HG03280 (cell line): Measurements from ENCODE around the gene OPN1MW.
"Not testable (repeated sequence)": the region's sequence is repeated elsewhere in the genome, so short reads cannot be mapped to it uniquely, and the experiment has no call there.

Experiments used
- ATAC-seq: cut with Tn5 transposase; IDR thresholded peaks from one replicate; pipeline ENCODE4 v1.9.1; 2021; ENCODE audit warnings: mild to moderate bottlenecking, moderate library complexity; ENCODE audit not compliant: unreplicated experiment

OPN1MW gene

GRCh38 chrX:154209670-154210418 lies 27.4 kb downstream of the OPN1MW start:
- peak; percentile 87 for ATAC-seq

- not testable (repeated sequence) for ATAC-seq
Measured at GRCh38 chrX:154211057-154211456, 28.7 kb downstream of the OPN1MW start.

GRCh38 chrX:154211499-154211898 lies 29.1 kb downstream of the OPN1MW start:
- ATAC-seq: not testable (repeated sequence)

- not testable (repeated sequence) for ATAC-seq
Measured at GRCh38 chrX:154219456-154219855, 37.1 kb downstream of the OPN1MW start, which contains the start of gene OPN1MW2. Gene OPN1MW2 (plus strand): TSS chrX:154219756. CDS start chrX:154219816, 60 bp downstream.

GRCh38 chrX:154225292-154225691 lies 42.9 kb downstream of the OPN1MW start:
- not testable (repeated sequence) for ATAC-seq

GRCh38 chrX:154226706-154227105 lies 44.3 kb downstream of the OPN1MW start:
- not testable (repeated sequence) for ATAC-seq

DNA sequence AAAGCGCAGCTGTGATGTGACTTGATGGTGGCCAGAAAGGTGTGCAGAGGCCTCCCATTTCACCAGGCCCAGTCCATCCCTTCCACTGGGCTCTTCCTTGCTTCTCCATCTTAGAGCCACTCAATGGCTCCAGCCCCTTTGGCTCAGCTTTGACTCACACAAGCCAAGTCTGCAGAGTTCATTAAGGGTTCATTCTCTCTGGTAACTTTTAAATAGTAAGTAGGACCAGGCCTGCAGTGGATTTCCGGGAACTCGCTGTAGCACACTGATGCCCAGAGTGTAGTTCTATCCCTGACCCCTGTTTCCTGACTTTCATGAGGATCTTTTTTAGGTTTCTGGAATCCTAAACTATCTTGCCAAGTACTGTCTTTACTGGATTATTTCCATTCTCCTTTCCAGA lies 49.0 kb downstream of the OPN1MW start:
- ATAC-seq: not testable (repeated sequence)

DNA sequence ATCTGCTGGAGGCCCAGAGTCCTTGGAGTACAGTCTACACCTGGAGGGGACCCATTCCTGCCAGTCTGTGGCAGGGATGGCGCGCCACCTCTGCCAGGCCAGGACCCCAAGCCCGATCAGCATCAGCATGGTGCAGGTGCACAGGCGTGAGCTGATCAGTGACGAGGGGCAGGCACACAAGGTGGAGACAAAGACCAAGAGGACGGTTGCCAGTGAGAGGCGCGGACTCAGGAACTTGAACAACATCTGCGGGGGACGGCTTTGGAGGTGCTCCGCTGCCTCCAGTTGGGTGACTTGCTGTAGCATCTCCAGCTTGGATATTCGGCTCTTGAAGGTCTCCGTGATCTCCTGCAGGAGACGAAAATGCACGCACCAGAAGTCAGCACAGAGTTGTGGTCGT lies 51.2 kb downstream of the OPN1MW start:
- not testable (repeated sequence) for ATAC-seq

DNA sequence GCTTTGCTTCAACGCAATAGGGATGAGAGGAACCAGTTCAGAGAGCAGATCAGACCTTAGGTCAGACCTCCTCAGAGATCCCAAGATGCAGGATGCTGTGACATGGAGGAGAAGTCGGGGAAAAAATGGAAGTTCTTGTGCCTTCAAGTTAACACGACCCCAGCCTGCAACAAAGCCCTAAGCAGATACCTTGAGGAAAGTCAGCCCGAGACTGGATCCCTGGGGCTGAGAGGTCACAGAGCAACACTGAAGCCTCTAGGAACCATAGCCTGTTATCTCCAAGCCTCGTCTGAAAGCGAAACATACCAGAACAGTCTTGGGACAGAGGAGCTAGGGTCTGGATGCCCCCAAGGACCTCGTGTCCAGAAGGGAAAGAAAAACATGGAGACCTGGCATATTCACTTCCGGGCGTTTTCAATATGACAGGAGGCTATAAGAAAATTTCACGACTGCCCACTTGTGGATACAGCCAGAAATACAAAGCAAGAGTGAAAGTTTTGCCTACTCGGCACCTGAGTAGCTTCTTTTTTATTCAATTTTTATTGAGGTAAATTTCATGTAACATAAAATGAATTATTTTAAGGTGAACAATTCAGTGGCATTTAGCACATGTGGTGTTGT lies 56.7 kb downstream of the OPN1MW start:
- not testable (repeated sequence) for ATAC-seq

- not testable (repeated sequence) for ATAC-seq
Measured at GRCh38 chrX:154239982-154240503, 57.6 kb downstream of the OPN1MW start.
